H9 (cell line): ENCODE results near the gene EXOC3L4. TPM values are rescaled to one million over a fixed set of nuclear protein-coding genes. Genes with fewer than 3 reads are reported as not detected.

Source experiments
- DNase-seq: peaks from one replicate; pipeline ENCODE4 v3.0.0-alpha.2; 2017
- H2AFZ ChIP-seq: one replicate; pipeline ENCODE4 v1.6.1; 2013; ENCODE audit warnings: mild to moderate bottlenecking, low read length, control low read depth, moderate library complexity
- H2AK5ac ChIP-seq: 2 replicates; pipeline ENCODE4 v1.6.1; 2013; ENCODE audit warnings: low read length, control low read depth, mixed read lengths; ENCODE audit not compliant: insufficient read length
- H2BK120ac ChIP-seq: one replicate; pipeline ENCODE4 v1.6.1; 2013; ENCODE audit warnings: low read depth, mild to moderate bottlenecking, low read length, control low read depth, inconsistent platforms; ENCODE audit not compliant: poor library complexity, severe bottlenecking
- H2BK12ac ChIP-seq: 2 replicates; pipeline ENCODE4 v1.6.1; 2013; ENCODE audit warnings: low read length, control low read depth, mixed read lengths, low read depth; ENCODE audit not compliant: insufficient read length
- H2BK15ac ChIP-seq: 2 replicates; pipeline ENCODE4 v1.6.1; 2013; ENCODE audit warnings: low read depth, low read length, control low read depth
- H2BK20ac ChIP-seq: one replicate; pipeline ENCODE4 v1.6.1; 2013; ENCODE audit warnings: low read depth, mild to moderate bottlenecking, low read length, control low read depth, inconsistent platforms; ENCODE audit not compliant: poor library complexity, severe bottlenecking
- H2BK5ac ChIP-seq: 2 replicates; pipeline ENCODE4 v1.6.1; 2013; ENCODE audit warnings: low read length, control low read depth, mixed read lengths; ENCODE audit not compliant: insufficient read length
- H3K14ac ChIP-seq: 2 replicates; pipeline ENCODE4 v1.6.1; 2013; ENCODE audit warnings: low read length, control low read depth; ENCODE audit not compliant: insufficient read depth
- H3K18ac ChIP-seq: 2 replicates; pipeline ENCODE4 v1.6.1; 2013; ENCODE audit warnings: low read depth, mild to moderate bottlenecking, mixed read lengths, low read length, control low read depth; ENCODE audit not compliant: insufficient read length
- H3K23ac ChIP-seq: 2 replicates; pipeline ENCODE4 v1.6.1; 2013; ENCODE audit warnings: low read length, control low read depth, mixed read lengths, low read depth; ENCODE audit not compliant: insufficient read length
- H3K23me2 ChIP-seq: 2 replicates; pipeline ENCODE4 v1.6.1; 2013; ENCODE audit warnings: low read depth, mild to moderate bottlenecking, mixed read lengths, low read length, control low read depth; ENCODE audit not compliant: insufficient read length, poor library complexity, severe bottlenecking
- H3K27ac ChIP-seq: 2 replicates; pipeline ENCODE4 v1.5.1; 2013; ENCODE audit warnings: low read length, control low read depth, mixed read lengths, low read depth; ENCODE audit not compliant: insufficient read length
- H3K27me3 ChIP-seq: 2 replicates; pipeline ENCODE4 v1.6.1; 2013; ENCODE audit warnings: low read length, control low read depth, inconsistent platforms; ENCODE audit not compliant: insufficient read depth
- H3K4ac ChIP-seq: 2 replicates; pipeline ENCODE4 v1.6.1; 2013; ENCODE audit warnings: low read depth, mild to moderate bottlenecking, control low read depth, inconsistent platforms, low read length, moderate library complexity
- H3K4me1 ChIP-seq: 2 replicates; pipeline ENCODE4 v1.6.1; 2013; ENCODE audit warnings: low read length, control low read depth, inconsistent platforms; ENCODE audit not compliant: insufficient read depth
- H3K4me2 ChIP-seq: 2 replicates; pipeline ENCODE4 v1.6.1; 2013; ENCODE audit warnings: low read length, control low read depth, mixed read lengths; ENCODE audit not compliant: insufficient read length, insufficient read depth
- H3K56ac ChIP-seq: 2 replicates; pipeline ENCODE4 v1.6.1; 2013; ENCODE audit warnings: low read depth, mild to moderate bottlenecking, mixed read lengths, low read length, control low read depth; ENCODE audit not compliant: insufficient read length
- H3K79me1 ChIP-seq: 2 replicates; pipeline ENCODE4 v1.6.1; 2013; ENCODE audit warnings: low read depth, mild to moderate bottlenecking, moderate library complexity, low read length, control low read depth, inconsistent platforms; ENCODE audit not compliant: insufficient read depth, poor library complexity, severe bottlenecking
- H3K79me2 ChIP-seq: 2 replicates; pipeline ENCODE4 v1.6.1; 2013; ENCODE audit warnings: low read length, control low read depth, inconsistent platforms; ENCODE audit not compliant: insufficient read depth
- H3K9ac ChIP-seq: 2 replicates; pipeline ENCODE4 v1.6.1; 2013; ENCODE audit warnings: low read length, control low read depth, mixed read lengths; ENCODE audit not compliant: insufficient read length; ENCODE audit errors: extremely low read depth
- H3K9me3 ChIP-seq: one replicate; pipeline ENCODE4 v1.6.1; 2013; ENCODE audit warnings: low read depth, low read length, inconsistent platforms; ENCODE audit not compliant: control insufficient read depth
- H3T11ph ChIP-seq: one replicate; pipeline ENCODE4 v1.6.1; 2013; ENCODE audit warnings: mild to moderate bottlenecking, low read length, control low read depth, inconsistent platforms
- H4K20me1 ChIP-seq: one replicate; pipeline ENCODE4 v1.6.1; 2013; ENCODE audit not compliant: control insufficient read depth, insufficient read length, insufficient read depth
- H4K5ac ChIP-seq: 2 replicates; pipeline ENCODE4 v1.6.1; 2013; ENCODE audit warnings: low read depth, mild to moderate bottlenecking, mixed read lengths, low read length, control low read depth; ENCODE audit not compliant: insufficient read length
- H4K8ac ChIP-seq: replicated peaks from 2 replicates; pipeline ENCODE4 v1.6.1; 2013; ENCODE audit warnings: low read length, control low read depth, mixed read lengths, low read depth; ENCODE audit not compliant: insufficient read length
- H4K91ac ChIP-seq: 2 replicates; pipeline ENCODE4 v1.6.1; 2013; ENCODE audit warnings: low read depth, mild to moderate bottlenecking, moderate library complexity, mixed read lengths, low read length, control low read depth; ENCODE audit not compliant: insufficient read length
- H3K27ac Mint-ChIP-seq, 3 experiments: 2 replicates in 2 of 3; 3 replicates in 1 of 3; pipeline ENCODE4 v1.8.0; 2020 to 2021; ENCODE audit warnings: mixed read lengths in 3 of 3, mild to moderate bottlenecking in 1 of 3, moderate library complexity in 1 of 3
- H3K27me3 Mint-ChIP-seq: 2 replicates; pipeline ENCODE4 v1.8.0; 2021; ENCODE audit warnings: low read depth, mild to moderate bottlenecking, moderate library complexity, mixed read lengths
- H3K36me3 Mint-ChIP-seq, 3 experiments: 2 replicates in 2 of 3; 3 replicates in 1 of 3; pipeline ENCODE4 v1.8.0; 2020 to 2021; ENCODE audit warnings: low read depth in 3 of 3, mixed read lengths in 3 of 3; ENCODE audit not compliant: insufficient read depth in 1 of 3
- H3K4me1 Mint-ChIP-seq, 2 experiments: 2 replicates each; pipeline ENCODE4 v1.8.0; 2020; ENCODE audit warnings: mixed read lengths in 2 of 2
- H3K4me3 Mint-ChIP-seq, 2 experiments: 2 replicates in 1 of 2; 3 replicates in 1 of 2; pipeline ENCODE4 v1.8.0; 2020 to 2021; ENCODE audit warnings: mild to moderate bottlenecking in 2 of 2, mixed read lengths in 2 of 2, moderate library complexity in 1 of 2
- H3K9me3 Mint-ChIP-seq, 2 experiments: 2 replicates in 1 of 2; 3 replicates in 1 of 2; pipeline ENCODE4 v1.8.0; 2020; ENCODE audit warnings: mild to moderate bottlenecking in 2 of 2, mixed read lengths in 2 of 2, moderate library complexity in 1 of 2
- WGBS: extraction: QIAGEN DNeasy Blood & Tissue Kit; methylation state at CpG from one replicate; pipeline ENCODE4 v1.1.7; 2013; ENCODE audit warnings: missing lambda C conversion rate, low lambda C conversion rate, mixed read lengths; ENCODE audit not compliant: insufficient read length; ENCODE audit errors: extremely low coverage; 5-methylcytosine and 5-hydroxymethylcytosine counted together
- total RNA-seq: library from RNA; stranded (reverse); gene quantifications from 2 replicates; pipeline ENCODE4 v1.2.1, GENCODE V29; 2021
- TF ChIP-seq, protein P1 (sequence below): fragments of 200-600 bp; sonication (generic); conservative IDR thresholded peaks from 3 replicates; pipeline ENCODE4 v1.8.0; 2021; ENCODE audit warnings: antibody characterized with exemption, mild to moderate bottlenecking

Gene EXOC3L4
- total RNA-seq, 1 experiment from 2014 or later: 0.42 TPM

DNA sequence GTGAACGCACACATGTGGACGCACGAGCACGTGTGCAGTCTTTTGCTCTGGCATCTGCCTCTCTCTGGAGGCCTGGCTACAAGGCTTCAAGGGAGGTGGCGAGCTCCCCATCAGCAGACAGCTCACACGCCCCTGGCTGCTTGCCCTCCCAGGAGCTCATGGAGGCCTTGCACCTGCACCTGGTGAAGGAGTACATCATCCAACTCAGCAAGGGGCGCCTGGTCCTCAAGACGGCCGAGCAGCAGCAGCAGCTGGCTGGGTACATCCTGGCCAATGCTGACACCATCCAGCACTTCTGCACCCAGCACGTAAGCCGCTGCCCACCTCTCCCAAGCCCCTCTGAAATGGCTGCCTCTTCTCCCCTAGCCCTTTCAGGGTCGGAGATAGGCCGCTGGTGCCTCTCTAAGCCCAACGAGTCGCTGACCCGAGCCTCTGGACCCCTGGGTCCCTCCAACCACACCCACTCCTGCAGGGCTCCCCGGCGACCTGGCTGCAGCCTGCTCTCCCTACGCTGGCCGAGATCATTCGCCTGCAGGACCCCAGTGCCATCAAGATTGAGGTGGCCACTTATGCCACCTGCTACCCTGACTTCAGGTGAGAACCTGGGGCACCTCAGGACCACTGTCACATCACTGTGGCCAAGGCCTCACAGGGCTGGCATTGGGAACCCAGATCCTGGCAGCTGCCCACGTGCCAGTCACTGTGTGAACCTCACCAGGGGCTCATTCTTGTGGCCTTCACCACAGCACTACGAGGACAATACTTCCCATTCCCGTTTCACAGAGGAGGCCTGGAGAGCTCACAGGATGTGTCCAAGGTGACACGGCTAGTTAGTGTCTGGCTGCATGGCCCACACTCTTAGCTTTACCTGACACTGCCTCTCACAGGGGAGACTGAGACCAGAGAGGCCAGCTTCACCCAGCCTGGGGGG is 39.0 kb downstream of the EXOC3L4 start:
- Histone ChIP-seq H3K4ac (no peak overlapping the region), H3K9ac (no peak overlapping the region), H3K14ac (no peak overlapping the region), H3K18ac (no peak overlapping the region), H3K23ac (no peak overlapping the region), H2BK5ac (no peak overlapping the region), H3K79me1 (no peaks in the 10 kb centered on the region), H3K56ac (no peak overlapping the region), H2AFZ (no peak overlapping the region), H3K4me1 (no peaks in the 10 kb centered on the region; the same call in 1 of the 2 replicates), H2BK20ac (no peak overlapping the region), H2BK120ac (no peak overlapping the region), H3K23me2 (no peaks in the 10 kb centered on the region), H3K79me2 (no peaks in the 10 kb centered on the region), H2BK12ac (no peak overlapping the region), H4K91ac (no peak overlapping the region), H3T11ph (no peak overlapping the region), H3K27ac (no peak overlapping the region), H4K20me1 (no peaks in the 10 kb centered on the region), H4K8ac (peak overlapping the region; percentile 13), H3K9me3 (no peaks in the 10 kb centered on the region), H4K5ac (no peak overlapping the region), H2BK15ac (no peak overlapping the region), H2AK5ac (no peak overlapping the region), H3K27me3 (no peaks in the 10 kb centered on the region), H3K4me2 (no peak overlapping the region)
- Mint-ChIP-seq H3K27me3 (peaks cover under 1% of the 10 kb centered on the region), H3K36me3 (peaks cover 9 to 35% (median 17%) of the 10 kb centered on the region in 3 experiments; a peak in 5 of 7 replicates), H3K4me3 (no peak overlapping the region; a peak in 1 of 5 replicates), H3K9me3 (no peaks in the 10 kb centered on the region; a peak in 1 of 5 replicates), H3K4me1 (peaks cover 8 to 24% of the 10 kb centered on the region in 2 experiments), H3K27ac (no peak overlapping the region)
- no peak for DNase-seq
- WGBS: no CpG with 5 or more reads among the region's 25 CpGs
- TF ChIP-seq, protein P1, sequence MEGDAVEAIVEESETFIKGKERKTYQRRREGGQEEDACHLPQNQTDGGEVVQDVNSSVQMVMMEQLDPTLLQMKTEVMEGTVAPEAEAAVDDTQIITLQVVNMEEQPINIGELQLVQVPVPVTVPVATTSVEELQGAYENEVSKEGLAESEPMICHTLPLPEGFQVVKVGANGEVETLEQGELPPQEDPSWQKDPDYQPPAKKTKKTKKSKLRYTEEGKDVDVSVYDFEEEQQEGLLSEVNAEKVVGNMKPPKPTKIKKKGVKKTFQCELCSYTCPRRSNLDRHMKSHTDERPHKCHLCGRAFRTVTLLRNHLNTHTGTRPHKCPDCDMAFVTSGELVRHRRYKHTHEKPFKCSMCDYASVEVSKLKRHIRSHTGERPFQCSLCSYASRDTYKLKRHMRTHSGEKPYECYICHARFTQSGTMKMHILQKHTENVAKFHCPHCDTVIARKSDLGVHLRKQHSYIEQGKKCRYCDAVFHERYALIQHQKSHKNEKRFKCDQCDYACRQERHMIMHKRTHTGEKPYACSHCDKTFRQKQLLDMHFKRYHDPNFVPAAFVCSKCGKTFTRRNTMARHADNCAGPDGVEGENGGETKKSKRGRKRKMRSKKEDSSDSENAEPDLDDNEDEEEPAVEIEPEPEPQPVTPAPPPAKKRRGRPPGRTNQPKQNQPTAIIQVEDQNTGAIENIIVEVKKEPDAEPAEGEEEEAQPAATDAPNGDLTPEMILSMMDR: no peak
